ENCODE data around the gene ISG20. TPM values are rescaled to one million over a fixed set of nuclear protein-coding genes. Genes with fewer than 3 reads are reported as not detected.

The ISG20 gene
- total and polyA plus RNA-seq, 2 experiments from 2014 or later = 1.4 TPM; not detected in 1

- Histone ChIP-seq H3K9ac (no peak overlapping the region), H3K9me3 (ENCODE audit: low read depth) (no peaks in the 10 kb centered on the region), H3F3A (ENCODE audit: insufficient read depth) (no peaks in the 10 kb centered on the region), H2AFZ (no peak overlapping the region), H3K4me1 (ENCODE audit: insufficient read depth) (peaks cover 8% of the 10 kb centered on the region; the same call in 1 of the 2 replicates), H3K79me2 (ENCODE audit: insufficient read depth) (no peaks in the 10 kb centered on the region), H3K9me2 (ENCODE audit: insufficient read depth) (no peaks in the 10 kb centered on the region), H3K27ac (no peak overlapping the region), H3K27me3 (replicated peaks; ENCODE audit: insufficient read depth) (no peaks in the 10 kb centered on the region), H3K36me3 (ENCODE audit: low read depth) (no peaks in the 10 kb centered on the region), H3K4me3 (no peak overlapping the region), H4K20me1 (ENCODE audit: insufficient read depth) (no peaks in the 10 kb centered on the region), H3K4me2 (ENCODE audit: unreplicated experiment) (no peak overlapping the region)
- in situ Hi-C loops (cut with MboI) = no loop called here
- WGBS, 2 experiments (ENCODE audit: low coverage in 1 of 2, low lambda C conversion rate in 2 of 2, missing lambda C conversion rate in 2 of 2) = 89 to 93% methylated on average over 9 of the region's 9 CpGs
- DNase-seq = no peak
- TF ChIP-seq EZH2phosphoT487 (IDR thresholded peaks at IDR 0.05; ENCODE audit: insufficient read depth, low read depth) (no peak), EZH2 (IDR thresholded peaks at IDR 0.05; ENCODE audit: insufficient read depth, poor library complexity, severe bottlenecking) (no peak)
Observed at GRCh38 chr15:88644741-88645140, 5.9 kb downstream of the ISG20 start.

- Histone ChIP-seq H3K79me2 (ENCODE audit: insufficient read depth) (no peaks in the 10 kb centered on the region), H3K9me2 (ENCODE audit: insufficient read depth) (no peaks in the 10 kb centered on the region), H3K4me3 (no peak overlapping the region), H3K4me2 (ENCODE audit: unreplicated experiment) (no peak overlapping the region), H3K36me3 (ENCODE audit: low read depth) (no peaks in the 10 kb centered on the region), H3K27ac (no peak overlapping the region), H3K27me3 (replicated peaks; ENCODE audit: insufficient read depth) (no peaks in the 10 kb centered on the region), H4K20me1 (ENCODE audit: insufficient read depth) (no peaks in the 10 kb centered on the region), H3K9me3 (ENCODE audit: low read depth) (no peaks in the 10 kb centered on the region), H3K9ac (no peak overlapping the region), H2AFZ (no peak overlapping the region), H3K4me1 (ENCODE audit: insufficient read depth) (peaks cover 8% of the 10 kb centered on the region; the same call in 1 of the 2 replicates), H3F3A (ENCODE audit: insufficient read depth) (no peaks in the 10 kb centered on the region)
- no peak for DNase-seq
- in situ Hi-C loops (cut with MboI) = no loop called here
- 91 to 94% methylated on average over 14 of the region's 14 CpGs for WGBS, 2 experiments (ENCODE audit: low coverage in 1 of 2, low lambda C conversion rate in 2 of 2, missing lambda C conversion rate in 2 of 2)
- TF ChIP-seq EZH2phosphoT487 (IDR thresholded peaks at IDR 0.05; ENCODE audit: insufficient read depth, low read depth) (no peak), EZH2 (IDR thresholded peaks at IDR 0.05; ENCODE audit: insufficient read depth, poor library complexity, severe bottlenecking) (no peak)
Observed at GRCh38 chr15:88645171-88646087, 6.6 kb downstream of the ISG20 start.

- Histone ChIP-seq H3K27me3 (replicated peaks; ENCODE audit: insufficient read depth) (no peaks in the 10 kb centered on the region), H3K9me2 (ENCODE audit: insufficient read depth) (no peaks in the 10 kb centered on the region), H3K27ac (no peak overlapping the region), H4K20me1 (ENCODE audit: insufficient read depth) (no peaks in the 10 kb centered on the region), H2AFZ (no peak overlapping the region), H3K9me3 (ENCODE audit: low read depth) (no peaks in the 10 kb centered on the region), H3K4me1 (ENCODE audit: insufficient read depth) (peaks cover 8% of the 10 kb centered on the region; the same call in 1 of the 2 replicates), H3K4me2 (ENCODE audit: unreplicated experiment) (no peak overlapping the region), H3K36me3 (ENCODE audit: low read depth) (no peaks in the 10 kb centered on the region), H3K79me2 (ENCODE audit: insufficient read depth) (no peaks in the 10 kb centered on the region), H3F3A (ENCODE audit: insufficient read depth) (no peaks in the 10 kb centered on the region), H3K9ac (no peak overlapping the region), H3K4me3 (no peak overlapping the region)
- no peak for TF ChIP-seq EZH2phosphoT487 (IDR thresholded peaks at IDR 0.05; ENCODE audit: insufficient read depth, low read depth)
- no peak for TF ChIP-seq EZH2 (IDR thresholded peaks at IDR 0.05; ENCODE audit: insufficient read depth, poor library complexity, severe bottlenecking)
- in situ Hi-C loops (cut with MboI) = no loop called here
- DNase-seq = no peak
- WGBS, 2 experiments (ENCODE audit: low coverage in 1 of 2, low lambda C conversion rate in 2 of 2, missing lambda C conversion rate in 2 of 2) = 50 to 66% methylated on average over 1 of the region's 1 CpG
Observed at GRCh38 chr15:88646088-88646405, 7.2 kb downstream of the ISG20 start.

GRCh38 chr15:88646951-88647350, 8.1 kb downstream of the ISG20 start:
- no peak for TF ChIP-seq EZH2phosphoT487 (IDR thresholded peaks at IDR 0.05; ENCODE audit: insufficient read depth, low read depth)
- TF ChIP-seq EZH2 (IDR thresholded peaks at IDR 0.05; ENCODE audit: insufficient read depth, poor library complexity, severe bottlenecking) = no peak
- no peaks in the 10 kb centered on the region for H3K36me3 ChIP-seq (ENCODE audit: low read depth)
- H3K27ac ChIP-seq = no peak overlapping the region
- 88 to 93% methylated on average over 5 of the region's 5 CpGs for WGBS, 2 experiments (ENCODE audit: low coverage in 1 of 2, low lambda C conversion rate in 2 of 2, missing lambda C conversion rate in 2 of 2)
- no peaks in the 10 kb centered on the region for H3K9me2 ChIP-seq (ENCODE audit: insufficient read depth)
- no peak overlapping the region for H2AFZ ChIP-seq
- H3K27me3 ChIP-seq (replicated peaks; ENCODE audit: insufficient read depth) = no peaks in the 10 kb centered on the region
- DNase-seq = no peak
- in situ Hi-C loops (cut with MboI) = no loop called here
- no peaks in the 10 kb centered on the region for H4K20me1 ChIP-seq (ENCODE audit: insufficient read depth)
- H3K4me1 ChIP-seq (ENCODE audit: insufficient read depth) = peaks cover 8% of the 10 kb centered on the region; the same call in 1 of the 2 replicates
- no peak overlapping the region for H3K4me3 ChIP-seq
- no peak overlapping the region for H3K4me2 ChIP-seq (ENCODE audit: unreplicated experiment)
- H3K9me3 ChIP-seq (ENCODE audit: low read depth) = no peaks in the 10 kb centered on the region
- no peaks in the 10 kb centered on the region for H3K79me2 ChIP-seq (ENCODE audit: insufficient read depth)
- no peaks in the 10 kb centered on the region for H3F3A ChIP-seq (ENCODE audit: insufficient read depth)
- H3K9ac ChIP-seq = no peak overlapping the region

All from GM23248 (cell line).